Activated CD8-positive, alpha-beta T cell treated with anti-CD3 and anti-CD28 coated beads for 36 hours (primary cell): ENCODE measurements around the gene RAD50. TPM values are rescaled to one million over a fixed set of nuclear protein-coding genes. Genes with fewer than 3 reads are reported as not detected.

ENCODE experiments used
- ATAC-seq: fragments of 200-7000 bp; cut with Tn5 transposase; one replicate; pipeline ENCODE4 v1.10.0; 2021; ENCODE audit warnings: mild to moderate bottlenecking, moderate library complexity
- CTCF ChIA-PET: fragments of 350-600 bp; sonication (Branson Sonifier 250); formaldehyde crosslinking; loops from one replicate; lab custom pipeline; 2021; ENCODE audit warnings: antibody characterized with exemption; lab: Charles Lee
- POLR2A ChIA-PET: fragments of 350-600 bp; sonication (Branson Sonifier 250); formaldehyde crosslinking; loops from one replicate; lab custom pipeline; 2021; ENCODE audit warnings: antibody characterized with exemption; lab: Charles Lee
- DNase-seq: peaks from one replicate; pipeline ENCODE4 v3.0.0-alpha.2; 2020
- H3K27ac Mint-ChIP-seq: one replicate; pipeline ENCODE4 v1.8.0; 2021; ENCODE audit warnings: mild to moderate bottlenecking, mixed read lengths
- H3K27me3 Mint-ChIP-seq: one replicate; pipeline ENCODE4 v1.8.0; 2021; ENCODE audit warnings: mixed read lengths
- H3K36me3 Mint-ChIP-seq: one replicate; pipeline ENCODE4 v1.8.0; 2021; ENCODE audit warnings: low read depth, mixed read lengths
- H3K4me1 Mint-ChIP-seq: one replicate; pipeline ENCODE4 v1.8.0; 2021; ENCODE audit warnings: low read depth, mixed read lengths
- H3K4me3 Mint-ChIP-seq: one replicate; pipeline ENCODE4 v1.8.0; 2021; ENCODE audit warnings: mild to moderate bottlenecking, moderate library complexity, mixed read lengths
- H3K9me3 Mint-ChIP-seq: one replicate; pipeline ENCODE4 v1.8.0; 2021; ENCODE audit warnings: mixed read lengths
- CTCF ChIP-seq: fragments of 200-600 bp; IDR thresholded peaks from one replicate; pipeline ENCODE4 v1.8.0; 2022; ENCODE audit warnings: antibody characterized with exemption, mild to moderate bottlenecking
- intact Hi-C: fragments of 100-400 bp; cut with micrococcal nuclease; formaldehyde crosslinking; loops from one replicate; pipeline ENCODE4 v1.10.0; 2022
- total RNA-seq, 2 experiments: library from RNA; stranded (reverse); gene quantifications; one replicate each; pipeline ENCODE4 v1.2.3, GENCODE V29; 2021

Gene RAD50
- total RNA-seq, 2 experiments from 2014 or later: 46.4 to 48.9 TPM

- no peak for TF ChIP-seq CTCF
- H3K27me3 Mint-ChIP-seq: no peaks in the 10 kb centered on the region
- H3K36me3 Mint-ChIP-seq: peaks cover 53% of the 10 kb centered on the region
- POLR2A ChIA-PET: interaction anchor here (0.7 kb wide), 1 partner anchor 72 kb away, joined by 3 read pairs; no protein-coding TSS in a partner anchor
- no peaks in the 10 kb centered on the region for H3K4me1 Mint-ChIP-seq
- CTCF ChIA-PET: interaction anchor here (1.1 to 1.4 kb wide), 3 partner anchors 10 to 24 kb away, joined by 4 to 5 read pairs (median 4); no protein-coding TSS in a partner anchor
- no peak overlapping the region for H3K27ac Mint-ChIP-seq
- H3K4me3 Mint-ChIP-seq: no peak overlapping the region
- no peak for ATAC-seq
- no peak for DNase-seq
- intact Hi-C loops: no loop called here
- H3K9me3 Mint-ChIP-seq: no peaks in the 10 kb centered on the region
Observed at GRCh38 chr5:132608107-132608506, 51.3 kb downstream of the RAD50 start.

GRCh38 chr5:132611965-132612364 is 55.2 kb downstream of the RAD50 start:
- Mint-ChIP-seq H3K4me1 (no peaks in the 10 kb centered on the region), H3K36me3 (peaks cover 31% of the 10 kb centered on the region), H3K27me3 (no peaks in the 10 kb centered on the region), H3K4me3 (no peak overlapping the region), H3K9me3 (no peaks in the 10 kb centered on the region), H3K27ac (no peak overlapping the region)
- intact Hi-C loops: no loop called here
- DNase-seq (no peak), ATAC-seq (no peak)
- ChIA-PET CTCF (no interaction called here), POLR2A (no interaction called here)
- no peak for TF ChIP-seq CTCF

GRCh38 chr5:132612846-132613245 is 56.1 kb downstream of the RAD50 start:
- no peaks in the 10 kb centered on the region for H3K9me3 Mint-ChIP-seq
- no peaks in the 10 kb centered on the region for H3K4me1 Mint-ChIP-seq
- DNase-seq (no peak), ATAC-seq (no peak)
- intact Hi-C loops: no loop called here
- TF ChIP-seq CTCF: no peak
- ChIA-PET CTCF (interaction anchor here (1.7 kb wide), 1 partner anchor 102 kb away, joined by 3 read pairs; no protein-coding TSS in a partner anchor), POLR2A (interaction anchor here (0.7 kb wide), 1 partner anchor 17 kb away, joined by 3 read pairs; no protein-coding TSS in a partner anchor)
- peaks cover 32% of the 10 kb centered on the region for H3K36me3 Mint-ChIP-seq
- no peak overlapping the region for H3K27ac Mint-ChIP-seq
- H3K27me3 Mint-ChIP-seq: no peaks in the 10 kb centered on the region
- no peak overlapping the region for H3K4me3 Mint-ChIP-seq

GRCh38 chr5:132621699-132622098 is 64.9 kb downstream of the RAD50 start:
- H3K9me3 Mint-ChIP-seq: no peaks in the 10 kb centered on the region
- H3K4me1 Mint-ChIP-seq: peaks cover 13% of the 10 kb centered on the region
- ATAC-seq (no peak), DNase-seq (no peak)
- no peak for TF ChIP-seq CTCF
- no peak overlapping the region for H3K4me3 Mint-ChIP-seq
- intact Hi-C loops: loop anchor here (5.0 kb wide), 1 partner anchor 94 kb away; no protein-coding TSS in a partner anchor
- CTCF ChIA-PET: interaction anchor here (1.1 kb wide), 1 partner anchor 94 kb away, joined by 3 read pairs; no protein-coding TSS in a partner anchor
- no peak overlapping the region for H3K27ac Mint-ChIP-seq
- POLR2A ChIA-PET: interaction anchor here (1.2 kb wide), 1 partner anchor 126 kb away, joined by 3 read pairs; no protein-coding TSS in a partner anchor
- H3K36me3 Mint-ChIP-seq: peaks cover 46% of the 10 kb centered on the region
- H3K27me3 Mint-ChIP-seq: no peaks in the 10 kb centered on the region

DNA sequence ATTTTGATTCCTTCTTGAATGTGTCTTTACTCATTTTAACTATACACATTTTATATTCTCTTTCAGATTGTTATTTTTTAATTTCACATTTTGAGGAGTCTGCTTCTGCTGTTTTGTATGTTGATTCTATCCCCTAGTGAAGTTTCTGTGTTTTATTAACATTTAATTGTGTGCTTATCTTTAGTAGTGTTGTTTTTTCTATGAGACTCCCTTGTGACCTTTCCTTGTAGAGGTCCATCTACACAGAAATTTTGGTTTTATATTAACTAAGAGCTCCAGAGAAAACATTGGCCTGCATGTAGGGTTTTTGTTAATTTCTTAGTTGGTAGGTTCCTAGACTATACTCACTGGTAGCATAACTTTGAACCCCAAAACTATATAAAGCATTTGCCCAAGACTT is 65.8 kb downstream of the RAD50 start:
- intact Hi-C loops: loop anchor here (5.0 kb wide), 1 partner anchor 95 kb away; no protein-coding TSS in a partner anchor

More for the DNA sequence above, 65.8 kb downstream of the RAD50 start:
- peaks cover 47% of the 10 kb centered on the region for H3K36me3 Mint-ChIP-seq
- DNase-seq (no peak), ATAC-seq (no peak)
- no peak overlapping the region for H3K27ac Mint-ChIP-seq
- CTCF ChIA-PET: interaction anchor here (1.2 to 2.0 kb wide), 2 partner anchors 10 to 14 kb away, joined by 3 to 7 read pairs; no protein-coding TSS in a partner anchor
- H3K4me3 Mint-ChIP-seq: no peak overlapping the region
- no peaks in the 10 kb centered on the region for H3K27me3 Mint-ChIP-seq
- no peaks in the 10 kb centered on the region for H3K9me3 Mint-ChIP-seq
- H3K4me1 Mint-ChIP-seq: peaks cover 13% of the 10 kb centered on the region
- POLR2A ChIA-PET: interaction anchor here (1.2 kb wide), 1 partner anchor 125 kb away, joined by 3 read pairs; no protein-coding TSS in a partner anchor
- TF ChIP-seq CTCF: no peak
